EH (cell line): Measurements from ENCODE around the gene COMTD1.
"Not testable (repeated sequence)": the region's sequence is repeated elsewhere in the genome, so short reads cannot be mapped to it uniquely, and the experiment has no call there.

Experiments used
- DNase-seq: peaks from one replicate; pipeline ENCODE4 v3.0.0-alpha.2; 2015; ENCODE audit warnings: low read depth

COMTD1 gene

DNA sequence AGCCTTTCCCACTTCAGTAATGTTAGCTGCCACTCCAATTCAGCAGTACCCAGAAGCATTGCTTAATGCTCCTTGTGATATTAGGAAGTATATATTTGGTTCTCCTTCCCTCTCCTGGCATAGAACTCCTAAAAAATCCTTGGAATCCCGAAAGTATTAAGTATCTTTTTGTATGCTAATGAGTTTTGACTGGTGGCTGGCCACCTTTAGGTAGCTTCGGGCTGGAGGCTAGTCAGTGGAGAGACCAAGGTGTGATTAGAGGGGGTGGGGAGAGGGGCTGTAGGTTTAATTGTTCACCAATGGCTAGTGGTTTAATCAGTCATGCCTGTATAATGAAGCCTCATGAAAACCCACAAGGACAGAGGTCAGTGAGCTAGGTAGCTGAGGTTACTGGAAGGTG is 12.2 kb downstream of the COMTD1 start:
- no peak for DNase-seq

DNA sequence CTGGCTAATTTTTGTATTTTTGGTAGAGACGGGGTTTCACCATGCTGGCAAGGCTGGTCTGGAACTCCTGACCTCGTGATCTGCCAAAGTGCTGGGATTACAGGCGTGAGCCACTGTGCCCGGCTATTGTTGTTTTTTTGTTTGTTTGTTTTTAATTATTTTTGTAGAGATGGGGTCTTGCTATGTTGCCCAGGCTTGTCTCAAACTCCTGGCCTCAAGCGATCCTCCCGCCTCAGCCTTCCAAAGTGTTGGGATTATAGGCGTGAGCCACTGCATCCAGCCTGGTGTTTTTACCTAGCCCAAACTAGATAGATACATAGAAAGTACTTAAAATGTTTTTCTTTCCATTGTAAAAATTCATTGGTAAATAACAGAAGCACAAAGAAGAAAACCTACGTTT is 14.3 kb downstream of the COMTD1 start:
- not testable (repeated sequence) for DNase-seq

DNA sequence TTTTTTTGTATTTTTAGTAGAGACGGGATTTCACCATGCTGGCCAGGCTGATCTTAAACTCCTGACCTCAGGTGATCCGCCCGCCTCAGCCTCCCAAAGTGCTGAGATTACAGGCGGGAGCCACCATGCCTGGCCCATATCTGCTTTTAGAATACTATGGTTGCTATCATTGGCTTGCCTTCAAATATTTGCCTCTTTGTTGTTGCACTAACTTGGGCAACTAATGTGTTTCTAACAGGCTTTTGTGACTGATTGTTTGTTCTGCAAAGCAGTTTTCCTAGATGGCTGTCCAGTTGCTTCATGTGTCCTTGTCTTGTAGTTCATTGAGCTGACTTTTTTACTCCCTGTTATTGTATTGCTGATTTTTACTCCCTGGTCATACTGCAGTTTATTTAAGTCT is 15.5 kb downstream of the COMTD1 start:
- DNase-seq, result no peak

DNA sequence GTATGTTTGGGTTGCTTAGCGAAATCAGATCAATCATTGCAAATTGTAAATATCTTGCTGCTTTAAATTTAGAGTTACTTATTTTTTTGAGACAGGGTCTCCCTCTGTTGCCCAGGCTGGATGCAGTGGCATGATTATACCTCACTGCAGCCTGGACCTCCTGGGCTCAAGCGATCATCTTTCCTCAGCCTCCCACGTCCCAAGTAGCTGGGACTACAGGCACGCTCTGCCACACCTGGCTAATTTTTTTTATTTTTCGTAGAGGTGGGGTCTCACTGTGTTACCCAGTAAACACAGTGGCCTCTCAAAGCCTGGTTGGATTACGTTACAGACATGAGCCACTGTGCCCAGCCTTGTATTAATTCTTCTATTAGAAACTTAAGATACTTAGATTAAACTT is 23.4 kb downstream of the COMTD1 start:
- DNase-seq, result no peak

DNA sequence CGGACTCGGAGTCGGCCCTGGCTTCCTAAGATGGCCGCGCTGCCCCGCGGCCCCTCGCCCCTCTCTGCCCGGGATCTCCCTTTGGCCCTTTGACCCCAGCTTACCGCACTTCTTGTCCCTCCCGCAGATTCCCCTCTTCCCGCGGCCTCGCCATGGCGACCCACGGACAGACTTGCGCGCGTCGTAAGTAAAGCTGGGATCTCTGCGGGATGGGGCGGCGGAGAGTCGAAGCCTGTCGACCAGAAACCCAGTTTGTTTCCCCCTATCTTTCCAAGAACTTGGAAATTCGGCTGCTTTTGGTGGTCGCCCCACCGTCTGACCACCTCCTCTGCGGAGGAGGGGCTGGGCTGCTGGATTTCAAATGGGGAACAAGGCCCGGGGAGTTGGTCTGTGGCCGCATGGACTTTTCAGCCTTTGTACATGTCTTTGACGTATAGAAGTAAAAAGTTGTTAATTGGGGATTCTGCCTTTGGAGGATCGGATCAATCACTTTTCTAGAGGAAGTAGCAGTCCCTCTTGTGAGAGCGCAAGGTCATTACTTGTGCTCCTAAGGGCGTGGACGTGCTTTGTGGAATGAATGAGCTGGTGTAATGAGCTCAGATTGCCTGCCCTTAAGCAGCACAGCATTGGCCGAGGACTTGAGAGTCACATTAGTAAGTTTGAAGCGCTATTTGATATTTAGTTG is 24.6 kb downstream of the COMTD1 start:
- peak; percentile 68 for DNase-seq

DNA sequence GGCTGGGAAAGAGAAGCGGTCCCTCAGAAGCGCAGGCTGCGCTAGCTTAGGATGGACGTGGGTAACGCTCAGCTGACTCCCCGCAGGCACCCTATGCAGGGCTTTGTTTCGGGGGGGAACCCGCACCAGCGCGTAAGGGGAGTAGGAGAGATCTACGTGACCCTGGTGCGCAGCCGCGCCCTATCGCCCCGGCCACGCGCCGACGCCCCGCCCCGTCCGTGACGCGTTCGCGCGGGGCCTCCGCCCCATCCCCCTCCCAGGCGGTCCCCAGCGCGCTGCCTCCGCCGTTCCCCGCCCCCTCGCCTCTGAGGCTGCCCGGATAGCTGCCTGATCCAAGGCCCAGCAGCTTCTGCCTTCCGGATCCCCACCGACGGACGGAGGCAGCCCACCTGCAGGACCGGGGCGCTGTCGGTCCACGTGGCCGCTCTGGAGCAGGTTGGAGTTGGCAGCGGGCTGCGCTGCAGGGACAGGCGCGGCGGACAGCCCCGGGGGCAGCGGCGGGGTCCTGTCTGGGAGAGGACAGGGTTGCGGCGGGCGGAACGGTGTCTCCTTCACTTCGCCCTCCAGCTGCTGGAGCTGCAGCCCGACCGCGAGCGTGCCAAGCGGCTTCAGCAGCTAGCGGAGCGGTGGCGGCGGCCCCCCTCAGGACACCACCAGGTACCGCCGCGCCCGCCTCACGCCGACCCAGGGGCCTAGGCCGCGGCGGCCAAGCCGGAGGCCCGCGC is 25.3 kb downstream of the COMTD1 start, which contains the start of gene VDAC2:
Gene VDAC2 (plus strand): TSS at position 515 of the 725 bp plus-strand sequence. CDS start 363 bp downstream, outside the sequence.
- peak; percentile 89 for DNase-seq

DNA sequence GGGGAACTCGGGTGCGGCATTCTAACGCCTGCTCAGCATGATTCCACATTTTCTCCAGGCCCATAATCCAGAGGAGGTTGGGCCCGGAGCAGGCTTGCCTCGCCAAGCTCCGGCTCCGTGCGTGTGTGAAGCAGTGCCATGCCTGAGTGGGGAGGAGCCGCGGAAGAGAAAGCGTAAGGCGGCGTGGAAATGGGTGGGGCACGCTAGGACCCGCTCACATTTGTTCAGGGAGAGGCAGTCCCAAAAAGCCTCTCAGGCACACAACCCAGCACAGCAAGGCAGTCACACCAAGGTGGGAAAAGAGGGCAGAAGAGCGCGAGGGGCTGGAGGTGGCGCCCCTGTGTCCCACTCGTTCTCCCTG is 25.9 kb downstream of the COMTD1 start:
- DNase-seq, result peak; percentile 88

DNA sequence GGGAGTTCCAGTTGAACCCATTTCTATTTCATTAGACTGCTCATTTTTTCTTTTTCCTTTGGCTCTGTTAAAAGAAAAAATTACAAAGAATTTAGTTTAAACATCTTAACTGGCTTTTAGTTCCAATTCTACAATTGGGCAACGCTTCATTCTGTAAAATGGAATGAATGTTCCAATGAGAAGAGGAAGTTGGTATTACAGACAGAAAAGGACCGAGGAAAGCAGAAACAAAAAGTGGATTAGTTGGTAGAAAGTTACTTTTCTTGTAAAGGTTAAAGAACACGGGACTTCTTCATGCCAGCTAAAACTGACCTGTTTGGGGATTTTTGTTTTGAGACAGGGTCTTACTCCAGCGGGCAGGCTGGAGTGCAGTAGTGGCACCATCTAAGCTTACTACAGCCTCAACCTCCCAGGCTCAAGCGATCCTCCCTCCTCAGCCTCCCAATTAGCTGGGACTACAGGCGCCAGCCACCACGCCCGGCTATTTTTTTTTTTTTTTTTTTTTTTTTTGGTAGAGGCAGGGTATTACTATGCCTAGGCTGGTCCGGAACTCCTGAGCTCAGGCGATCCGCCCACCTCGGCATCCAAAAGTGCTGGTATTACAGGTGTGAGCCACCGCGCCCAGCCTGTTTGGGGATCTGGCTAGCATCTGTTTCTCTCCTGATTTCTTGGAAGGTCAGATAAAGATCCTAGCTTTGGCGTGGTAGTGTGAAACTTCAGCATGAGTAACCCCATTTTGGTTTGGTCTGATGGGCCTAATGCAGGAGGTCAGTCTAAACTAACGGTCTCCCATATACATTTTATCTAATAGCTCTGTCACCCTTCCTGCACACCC is 26.5 kb downstream of the COMTD1 start:
- DNase-seq, result no peak

DNA sequence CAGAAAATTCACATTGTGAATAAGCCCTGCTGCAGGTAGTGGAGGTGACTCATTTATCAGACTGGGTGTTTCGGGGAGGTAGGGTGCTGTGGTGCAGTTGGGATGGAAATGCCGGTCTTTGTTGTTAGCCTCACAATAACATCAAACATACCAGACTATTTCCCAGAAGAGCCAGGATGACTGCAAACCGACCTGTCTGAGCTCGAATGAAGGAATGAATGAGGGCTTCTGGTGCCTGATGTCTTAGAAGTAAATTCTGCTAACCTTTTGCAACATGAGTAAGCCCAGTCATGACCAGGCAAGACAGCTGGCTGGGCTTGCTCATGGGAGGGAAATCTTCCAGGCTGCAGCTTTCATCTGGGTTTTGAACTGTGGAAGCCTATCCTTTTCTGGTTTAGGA is 27.6 kb downstream of the COMTD1 start:
- DNase-seq, result peak; percentile 71

DNA sequence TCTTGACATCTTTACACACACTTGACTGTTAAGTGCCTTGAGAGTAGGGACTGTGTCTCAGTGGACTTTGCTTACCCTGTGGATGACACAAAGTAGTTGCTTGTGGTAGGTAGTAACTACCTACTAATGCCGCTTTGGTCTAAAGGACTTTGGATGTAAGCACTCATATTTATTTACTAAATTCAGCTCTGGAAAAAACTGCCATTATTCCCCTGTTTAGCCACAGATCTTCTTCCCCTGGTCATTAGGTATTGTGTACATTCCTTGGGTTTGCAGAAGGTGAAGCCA is 28.0 kb downstream of the COMTD1 start:
- no peak for DNase-seq

DNA sequence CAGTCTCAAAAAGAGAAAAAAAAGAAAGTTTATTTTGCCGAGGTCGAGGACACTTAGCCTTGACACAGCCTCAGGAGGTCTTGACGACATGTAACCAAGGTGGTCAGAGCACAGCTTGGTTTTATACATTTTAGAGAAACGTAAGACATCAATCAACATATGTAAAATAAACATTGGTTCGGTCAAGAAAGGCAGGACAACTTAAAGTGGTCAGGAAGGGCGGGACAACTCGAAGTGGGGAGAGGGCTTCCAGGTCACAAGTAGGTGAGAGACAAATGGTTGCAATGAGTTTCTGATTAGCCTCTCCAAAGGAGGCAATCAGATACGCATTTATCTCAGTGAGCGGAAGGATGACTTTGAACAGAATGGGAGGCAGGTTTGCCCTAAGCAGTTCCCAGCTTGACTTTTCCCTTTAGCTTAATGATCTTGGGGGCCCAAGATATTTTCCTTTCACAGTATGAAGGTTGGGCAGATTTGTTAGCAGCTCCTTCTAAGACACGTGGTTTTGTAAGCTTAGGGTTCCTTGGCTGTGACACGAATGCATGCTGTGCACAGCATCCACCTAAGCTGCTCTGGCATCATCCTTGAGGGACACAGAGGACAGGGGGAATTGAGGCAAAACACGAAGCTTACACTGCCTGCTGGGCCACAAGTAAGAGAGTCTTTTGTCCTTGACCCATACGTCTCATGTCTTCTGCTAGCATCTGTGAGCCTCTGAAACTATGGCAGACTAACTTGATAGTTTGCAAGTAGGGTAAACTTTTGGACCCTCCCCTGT is 28.5 kb downstream of the COMTD1 start:
- no peak for DNase-seq

DNA sequence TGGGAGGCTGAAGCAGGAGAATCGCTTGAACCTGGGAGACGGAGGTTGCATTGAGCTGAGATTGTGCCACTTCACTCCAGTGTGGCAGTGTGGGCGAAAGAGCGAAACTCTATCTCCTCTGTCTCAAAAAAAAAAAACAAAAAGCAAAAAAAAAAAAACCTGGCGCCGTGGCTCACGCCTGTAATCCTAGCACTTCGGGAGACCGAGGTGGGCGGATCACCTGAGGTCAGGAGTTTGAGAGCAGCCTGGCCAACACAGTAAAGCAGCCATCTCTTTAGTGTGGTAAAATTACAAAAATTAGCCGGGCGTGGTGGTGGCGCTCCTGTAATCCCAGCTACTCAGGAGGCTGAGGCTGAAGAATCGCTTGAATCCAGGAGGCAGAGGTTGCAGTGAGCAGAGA is 29.1 kb downstream of the COMTD1 start:
- DNase-seq, result not testable (repeated sequence)

DNA sequence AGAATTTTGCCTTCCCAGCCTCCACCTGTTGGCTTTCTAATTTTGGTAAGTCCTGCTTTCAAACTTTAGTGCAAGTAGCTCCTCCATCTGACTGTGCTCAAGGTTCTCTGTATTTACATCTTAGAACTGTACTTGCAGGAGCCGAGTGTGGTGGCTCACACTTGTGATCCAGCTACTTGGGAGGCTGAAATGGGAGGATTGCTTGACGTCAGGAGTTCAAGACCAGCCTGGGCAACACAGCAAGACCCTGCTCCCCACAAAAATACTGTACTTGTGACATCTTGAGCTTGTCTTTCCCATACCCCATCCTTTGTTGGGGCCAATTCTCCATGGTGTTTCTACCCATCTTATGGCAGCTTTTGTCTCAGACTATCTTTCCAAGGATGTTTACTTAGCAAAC is 29.8 kb downstream of the COMTD1 start:
- DNase-seq, result no peak

DNA sequence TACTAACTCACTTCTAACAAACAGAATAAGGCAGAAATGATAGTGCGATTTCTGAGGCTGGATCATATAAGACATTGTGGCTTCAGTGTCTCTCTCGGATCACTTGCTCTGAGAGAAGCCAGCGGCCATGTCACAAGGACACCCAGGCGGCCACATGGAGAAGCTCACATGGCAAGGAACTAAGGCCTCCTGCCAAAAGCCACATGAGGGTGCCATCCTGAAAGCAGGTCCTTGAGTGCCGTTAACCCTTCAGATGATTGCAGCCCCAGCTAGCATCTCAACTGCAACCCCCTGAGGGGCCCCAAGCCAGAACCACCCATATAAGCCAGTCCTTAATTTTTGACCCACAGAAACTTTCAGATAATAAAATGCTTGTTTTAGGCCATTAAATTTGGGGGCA is 32.0 kb downstream of the COMTD1 start:
- no peak for DNase-seq

DNA sequence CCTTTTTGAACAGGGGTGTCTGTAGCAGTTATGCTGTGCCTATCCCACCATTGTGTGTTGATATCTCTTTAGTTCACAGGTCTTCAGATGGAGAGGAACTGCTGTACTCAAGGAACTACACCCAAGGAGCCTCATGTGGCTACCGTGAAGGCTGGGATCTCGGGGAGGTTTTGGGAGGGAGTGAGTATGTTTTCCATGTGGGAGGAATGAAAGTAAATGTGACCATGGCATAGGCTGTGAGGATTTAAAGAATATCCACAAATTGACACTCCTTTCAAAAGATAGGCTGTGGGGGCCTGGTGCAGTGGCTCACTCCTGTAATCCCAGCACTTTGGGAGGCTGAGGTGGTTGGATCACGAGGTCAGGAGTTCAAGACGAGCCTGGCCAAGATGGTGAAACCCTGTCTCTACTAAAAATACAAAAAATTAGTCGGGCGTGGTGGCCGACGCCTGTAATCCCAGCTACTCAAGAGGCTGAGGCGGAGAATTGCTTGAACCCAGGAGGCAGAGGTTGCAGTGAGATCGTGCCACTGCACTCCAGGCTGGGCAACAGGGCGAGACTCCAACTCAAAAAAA is 32.6 kb downstream of the COMTD1 start:
- DNase-seq, result not testable (repeated sequence)

DNA sequence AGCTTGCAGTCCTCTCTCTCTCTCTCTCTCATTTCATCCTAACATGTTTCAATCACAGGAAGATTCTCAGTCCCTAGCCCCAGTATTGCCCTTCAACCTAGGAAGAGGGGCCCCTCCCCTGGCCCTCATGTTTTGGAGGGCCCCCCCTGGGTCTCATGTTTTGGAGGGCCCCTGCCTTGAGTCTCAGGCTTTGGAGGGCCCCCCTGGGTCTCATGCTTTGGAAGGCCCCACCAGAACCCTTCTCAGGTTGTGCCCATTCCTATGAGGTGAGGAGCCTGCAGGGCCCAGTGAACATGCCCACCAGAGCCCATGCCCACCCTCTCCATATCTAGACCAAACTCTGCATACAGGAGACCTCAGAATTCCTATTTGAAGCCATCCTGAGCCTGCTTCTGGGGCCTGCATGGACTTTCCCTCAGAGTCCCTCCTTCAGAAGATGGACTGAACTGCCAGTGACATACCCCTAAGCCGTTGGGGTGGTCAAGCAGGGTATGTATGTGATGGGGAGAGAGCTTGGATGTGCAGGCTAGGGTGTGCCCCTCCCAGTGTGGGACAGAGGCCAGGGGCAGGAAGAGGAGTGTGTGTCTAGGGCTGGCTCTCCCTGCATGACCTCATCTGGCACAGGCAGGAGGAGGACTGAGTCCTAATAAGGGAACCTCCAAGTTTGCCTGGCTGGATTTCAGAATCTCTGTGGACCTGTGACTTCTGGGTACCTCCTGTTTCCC is 33.3 kb downstream of the COMTD1 start:
- DNase-seq, result peak; percentile 90

DNA sequence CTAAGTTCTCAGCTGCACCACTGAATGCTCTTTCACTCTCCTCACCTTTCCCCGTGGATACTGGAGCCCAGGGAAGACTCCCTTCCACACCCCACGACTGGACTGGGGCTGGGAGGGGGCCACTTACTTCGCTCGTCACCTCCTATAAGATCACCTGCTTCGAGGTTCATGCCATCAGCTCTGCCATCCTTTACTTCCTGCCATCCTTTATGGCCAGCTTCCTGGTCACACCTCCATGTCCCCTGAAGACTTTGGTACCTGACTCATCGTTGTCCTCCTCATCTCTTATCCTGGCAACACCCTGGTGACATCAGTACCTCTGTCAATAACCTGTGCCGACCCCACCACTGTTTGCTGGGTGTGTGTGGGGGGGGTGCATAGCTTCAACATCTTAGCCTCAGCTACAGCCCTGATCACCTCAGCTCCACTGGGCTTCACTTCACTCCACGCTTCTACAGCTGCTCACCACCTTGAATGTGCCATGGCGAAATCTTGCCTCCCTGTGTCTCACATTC is 33.9 kb downstream of the COMTD1 start:
- no peak for DNase-seq

DNA sequence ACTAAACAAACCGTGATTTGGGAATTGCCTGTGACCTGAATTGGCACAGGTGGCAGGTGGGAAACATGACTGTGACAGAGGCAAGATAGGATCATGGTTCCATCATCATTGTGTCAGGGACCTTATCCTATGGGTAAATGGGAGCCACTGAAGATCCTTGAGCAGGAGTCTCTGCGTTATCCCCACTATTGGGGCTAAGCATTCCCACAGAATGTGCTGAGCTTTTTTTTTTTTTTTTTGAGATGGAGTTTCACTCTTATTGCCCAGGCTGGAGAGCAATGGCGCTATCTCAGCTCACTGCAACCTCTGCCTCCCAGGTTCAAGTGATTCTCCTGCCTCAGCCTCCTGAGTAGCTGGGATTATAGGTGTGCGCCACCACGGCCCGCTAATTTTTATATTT is 35.8 kb downstream of the COMTD1 start:
- DNase-seq, result not testable (repeated sequence)

DNA sequence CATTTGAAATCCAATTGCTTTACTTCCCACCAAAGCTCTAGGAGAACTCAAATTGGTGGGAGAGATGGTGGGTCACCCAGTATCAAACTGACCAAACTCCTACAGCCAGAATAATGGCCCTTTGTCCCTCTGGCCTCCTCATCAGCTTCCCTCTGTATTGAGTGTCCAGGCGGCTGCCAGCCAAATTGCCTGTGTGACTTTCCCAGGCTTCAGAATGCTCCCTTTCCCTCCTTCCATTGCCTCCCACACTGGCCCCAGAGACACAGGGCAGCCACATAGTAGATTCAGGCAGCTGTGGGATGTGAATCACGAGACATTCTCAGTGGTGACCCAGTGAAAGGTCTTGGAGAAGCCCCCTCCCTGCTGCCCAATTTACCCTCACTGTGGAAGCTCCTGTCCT is 37.9 kb downstream of the COMTD1 start:
- DNase-seq, result no peak

DNA sequence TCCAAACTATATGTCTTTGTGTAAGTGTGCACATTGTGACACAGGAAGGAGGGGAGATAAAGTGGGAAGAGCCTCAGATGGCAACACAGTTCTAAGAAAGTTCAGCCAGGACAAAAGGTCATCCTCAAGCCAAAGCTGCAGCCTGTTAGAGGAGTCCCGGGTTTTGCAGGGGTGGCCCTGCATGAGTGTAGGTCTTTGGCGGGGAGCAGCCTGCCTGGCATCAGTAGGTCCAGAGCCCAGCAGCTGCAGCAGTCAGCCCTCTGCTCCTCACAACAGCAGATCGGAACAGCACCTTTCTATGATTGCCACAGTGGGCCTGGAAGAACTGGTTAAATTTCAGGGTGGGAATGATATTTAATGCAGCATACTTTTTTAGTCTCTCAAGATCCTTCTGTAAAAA is 38.7 kb downstream of the COMTD1 start:
- no peak for DNase-seq
